ENCODE measurements around the gene A2ML1.
"Not testable (repeated sequence)": the region's sequence is repeated elsewhere in the genome, so short reads cannot be mapped to it uniquely, and the experiment has no call there.

The A2ML1 gene

DNA sequence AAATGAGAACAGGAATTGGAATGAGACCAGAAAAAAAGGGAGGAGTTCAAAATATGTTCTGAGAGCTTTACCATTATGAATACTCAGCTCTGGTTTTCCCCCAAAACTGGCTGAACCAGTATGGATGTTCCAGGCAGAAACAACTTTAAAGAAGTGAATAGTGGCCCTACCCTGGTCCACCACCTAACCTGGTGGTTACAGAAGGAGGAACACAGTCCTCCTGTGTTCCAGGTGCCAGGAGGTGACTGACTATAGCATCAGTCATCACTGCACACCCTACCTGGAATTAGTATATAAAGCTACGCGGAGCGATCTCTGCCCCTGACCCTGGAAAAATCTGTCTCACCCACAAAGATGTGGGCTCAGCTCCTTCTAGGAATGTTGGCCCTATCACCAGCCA, at the start of gene A2ML1:
A2ML1 (plus strand) TSS at position 324 of the 400 bp plus-strand sequence; CDS start at position 355, 31 bp downstream.
- no peak for DNase-seq

- no peak for DNase-seq
These were observed 49.0 kb upstream of the A2ML1 start for GRCh38 chr12:8773461-8773860.

DNA sequence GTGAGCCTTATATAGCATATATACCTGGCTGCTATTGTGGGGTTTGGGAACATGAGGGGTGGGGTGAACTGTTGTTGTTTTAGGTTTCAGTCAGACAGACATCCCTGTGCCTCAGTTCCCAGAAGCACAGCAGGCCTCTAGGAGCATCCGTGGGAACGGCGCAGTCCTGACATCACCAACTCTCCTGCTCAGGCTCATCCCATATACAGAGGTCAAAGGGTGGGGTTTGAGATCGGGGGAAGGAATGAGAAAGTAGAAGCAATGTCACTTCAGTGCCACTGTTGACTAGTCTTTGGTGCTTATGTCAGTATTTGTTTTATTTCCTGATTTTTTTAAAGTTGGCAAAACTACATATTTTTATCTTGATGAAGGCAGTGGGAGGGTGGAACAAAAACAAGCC, 43.1 kb upstream of the A2ML1 start:
- DNase-seq, result no peak

DNA sequence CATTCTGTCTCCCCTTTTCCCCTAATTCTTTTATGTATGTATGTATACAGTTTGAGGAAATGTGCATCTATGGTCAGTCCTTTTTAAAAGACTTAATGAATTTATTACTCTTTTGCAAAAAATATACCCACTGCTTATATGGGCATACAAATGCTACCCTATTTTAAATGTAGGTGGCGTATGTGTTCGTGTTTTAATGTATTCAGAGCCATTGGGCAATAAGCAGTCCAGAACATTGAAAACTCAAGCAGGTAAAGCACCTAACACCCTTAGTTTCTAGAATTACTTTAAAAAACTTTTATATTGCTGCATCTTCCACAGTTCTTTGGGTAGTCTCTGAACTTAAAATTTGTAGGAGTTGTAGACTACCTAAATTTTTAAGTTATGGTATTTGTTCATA, 42.6 kb upstream of the A2ML1 start:
- DNase-seq, result no peak

DNA sequence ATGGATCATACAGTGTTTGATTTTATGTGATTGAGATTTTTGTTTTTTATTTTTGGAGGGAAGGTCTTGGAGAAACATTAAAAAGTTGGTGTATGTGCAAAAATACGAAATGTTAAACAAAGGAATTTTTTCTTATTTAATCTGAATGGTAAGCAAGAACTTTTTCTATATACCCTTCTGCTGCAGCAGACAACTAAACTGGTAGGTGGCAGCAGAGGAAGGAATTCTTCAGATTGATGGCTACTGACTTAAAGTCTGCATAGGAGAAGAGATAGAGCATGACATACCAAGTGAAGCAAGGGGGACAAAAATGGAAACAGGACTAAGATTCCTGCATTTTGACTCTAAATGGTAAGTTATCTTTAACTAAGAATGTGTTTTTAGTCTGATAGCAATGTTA, 42.0 kb upstream of the A2ML1 start:
- DNase-seq, result no peak

DNA sequence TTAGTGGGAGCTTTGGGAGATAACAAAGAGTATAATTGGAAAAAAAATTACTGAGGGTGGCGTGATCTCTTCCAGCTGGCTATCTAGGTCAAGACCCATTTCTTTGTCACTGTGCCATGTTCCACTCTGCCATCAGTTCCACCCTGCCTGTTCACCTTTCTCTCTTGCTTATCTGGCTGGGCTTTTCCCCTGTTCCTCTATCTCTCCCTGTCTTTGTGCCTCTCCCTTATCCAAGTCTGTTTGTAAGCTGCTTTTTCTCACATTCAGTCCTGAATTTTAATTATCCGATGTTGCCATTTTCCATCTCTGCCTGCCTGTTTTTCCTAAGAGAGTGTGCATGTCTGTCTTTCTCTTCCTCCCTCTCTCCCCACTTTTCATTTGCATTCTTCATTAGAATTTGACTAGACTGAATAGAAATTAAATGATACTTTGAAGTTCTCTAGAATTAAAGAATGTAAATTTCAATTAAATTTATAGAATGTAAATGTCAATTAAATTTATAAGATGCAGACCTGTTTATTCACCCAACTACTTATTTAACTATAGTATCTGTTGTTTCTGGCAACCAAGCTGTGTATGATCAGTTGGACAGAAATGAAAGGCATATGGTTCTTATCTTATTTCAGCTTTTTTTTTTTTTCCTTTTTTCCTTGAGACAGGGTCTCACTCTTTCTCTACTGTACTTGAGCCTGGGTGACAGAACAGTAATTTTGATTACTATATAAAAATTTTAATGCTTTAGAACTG, 40.9 kb upstream of the A2ML1 start:
- DNase-seq, result no peak

- DNase-seq, result no peak
These were observed 38.0 kb upstream of the A2ML1 start for GRCh38 chr12:8784290-8784888.

- DNase-seq, result no peak
These were observed 36.9 kb upstream of the A2ML1 start for GRCh38 chr12:8785499-8785898.

GRCh38 chr12:8787206-8787605, 35.2 kb upstream of the A2ML1 start:
- DNase-seq, result not testable (repeated sequence)

GRCh38 chr12:8788706-8789105, 33.7 kb upstream of the A2ML1 start:
- DNase-seq, result not testable (repeated sequence)

GRCh38 chr12:8789341-8790013, 32.9 kb upstream of the A2ML1 start:
- DNase-seq, result not testable (repeated sequence)

DNA sequence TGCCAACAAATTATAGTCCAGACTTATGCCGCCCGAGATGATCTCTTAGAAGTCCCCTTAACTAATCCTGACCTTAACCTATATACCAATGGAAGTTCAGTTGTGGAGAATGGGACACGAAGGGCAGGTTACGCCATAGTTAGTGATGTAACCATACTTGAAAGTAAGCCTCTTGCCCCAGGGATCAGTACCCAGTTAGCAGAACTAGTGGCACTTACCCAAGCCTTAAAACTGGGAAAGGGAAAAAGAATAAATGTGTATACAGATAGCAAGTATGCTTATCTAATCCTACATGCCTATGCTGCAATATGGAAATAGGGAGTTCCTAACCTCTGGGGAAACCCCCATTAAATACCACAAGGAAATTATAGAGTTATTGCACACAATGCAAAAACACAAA, 29.2 kb upstream of the A2ML1 start:
- DNase-seq, result not testable (repeated sequence)

DNA sequence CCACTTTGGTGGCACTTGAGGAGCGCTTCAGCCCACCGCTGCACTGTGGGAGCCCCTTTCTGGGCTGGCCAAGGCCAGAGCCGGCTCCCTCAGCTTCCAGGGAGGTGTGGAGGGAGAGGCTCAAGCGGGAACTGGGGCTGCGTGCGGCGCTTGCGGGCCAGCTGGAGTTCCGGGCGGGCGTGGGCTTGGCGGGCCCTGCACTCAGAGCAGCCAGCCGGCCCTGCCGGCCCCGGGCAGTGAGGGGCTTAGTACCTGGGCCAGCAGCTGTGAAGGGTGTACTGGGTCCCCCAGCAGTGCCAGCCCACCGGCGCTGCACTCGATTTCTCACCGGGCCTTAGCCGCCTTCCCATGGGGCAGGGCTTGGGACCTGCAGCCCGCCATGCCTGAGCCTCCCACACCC, 27.8 kb upstream of the A2ML1 start:
- not testable (repeated sequence) for DNase-seq

- no peak for DNase-seq
These were observed 25.4 kb upstream of the A2ML1 start for GRCh38 chr12:8796831-8797626.

- not testable (repeated sequence) for DNase-seq
These were observed 21.2 kb upstream of the A2ML1 start for GRCh38 chr12:8801213-8801612.

- DNase-seq, result not testable (repeated sequence)
These were observed 17.6 kb upstream of the A2ML1 start for GRCh38 chr12:8804833-8805232.

- DNase-seq, result not testable (repeated sequence)
These were observed 16.9 kb upstream of the A2ML1 start for GRCh38 chr12:8805487-8805886.

DNA sequence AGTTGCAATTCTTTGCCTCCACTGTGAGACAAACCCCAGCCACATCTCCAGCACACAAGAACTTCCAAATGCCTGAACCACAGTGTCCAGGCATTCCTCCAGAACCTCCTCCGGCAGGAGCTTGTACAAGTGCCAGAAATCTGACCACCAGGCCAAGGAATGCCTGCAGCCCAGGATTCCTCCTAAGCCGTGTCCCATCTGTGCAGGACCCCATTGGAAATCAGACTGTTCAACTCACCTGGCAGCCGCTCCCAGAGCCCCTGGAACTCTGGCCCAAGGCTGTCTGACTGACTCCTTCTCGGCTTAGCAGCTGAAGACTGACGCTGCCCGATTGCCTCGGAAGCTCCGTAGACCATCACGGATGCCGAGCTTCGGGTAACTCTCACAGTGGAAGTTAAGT, 15.3 kb upstream of the A2ML1 start:
- DNase-seq, result not testable (repeated sequence)

DNA sequence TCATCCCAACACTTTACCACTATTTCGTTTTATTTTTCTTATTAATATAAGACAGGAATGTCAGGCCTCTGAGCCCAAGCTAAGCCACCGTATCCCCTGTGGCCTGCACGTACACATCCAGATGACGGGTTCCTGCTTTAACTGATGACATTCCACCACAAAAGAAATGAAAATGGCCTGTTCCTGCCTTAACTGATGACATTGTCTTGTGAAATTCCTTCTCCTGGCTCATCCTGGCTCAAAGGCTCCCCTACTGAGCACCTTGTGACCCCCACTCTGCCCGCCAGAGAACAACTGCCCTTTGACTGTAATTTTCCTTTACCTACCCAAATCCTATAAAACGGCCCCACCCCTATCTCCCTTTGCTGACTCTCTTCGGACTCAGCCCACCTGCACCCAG, 12.3 kb upstream of the A2ML1 start:
- DNase-seq, result not testable (repeated sequence)

- no peak for DNase-seq
These were observed 8.7 kb upstream of the A2ML1 start for GRCh38 chr12:8813572-8814357.

DNA sequence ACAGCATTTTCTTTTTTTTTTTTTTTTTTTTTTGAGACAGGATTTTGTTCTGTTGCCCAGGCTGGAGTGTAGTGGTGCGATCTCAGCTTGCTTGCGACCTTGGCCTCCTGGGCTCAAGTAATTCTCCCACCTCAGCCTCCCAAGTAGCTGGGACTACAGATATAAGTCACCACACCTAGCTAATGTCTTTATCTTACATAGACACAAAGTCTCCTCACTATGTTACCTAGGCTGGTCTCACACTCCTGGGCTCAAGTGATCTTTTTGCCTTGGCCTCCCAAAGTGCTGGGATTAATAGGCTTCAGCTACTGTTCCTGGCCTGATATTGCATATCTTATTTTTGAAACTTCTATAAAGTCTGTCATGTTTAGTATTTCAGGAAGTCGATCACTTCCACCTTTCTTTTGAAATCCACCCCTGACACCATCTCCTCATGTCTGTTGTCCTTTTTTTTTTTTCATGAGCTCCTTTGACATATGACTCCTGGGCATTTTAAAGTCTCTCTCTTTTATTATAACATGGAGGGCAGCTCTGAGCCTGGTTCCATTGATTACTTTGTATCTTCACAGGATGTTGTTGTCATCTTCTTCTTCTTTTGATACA, 5.9 kb upstream of the A2ML1 start:
- no peak for DNase-seq

- DNase-seq, result no peak
These were observed 4.6 kb upstream of the A2ML1 start for GRCh38 chr12:8817856-8818255.
